Pancreas (tissue), 10 donors: ENCODE data around the gene EPHB2. TPM values are rescaled to one million over a fixed set of nuclear protein-coding genes. Genes with fewer than 3 reads are reported as not detected.

Source experiments
- ATAC-seq, 4 donors: fragments of 200-7000 bp; cut with Tn5 transposase; one replicate each; pipeline versions ENCODE4 v1.8.0 to v1.9.1; 2020; ENCODE audit warnings: mild to moderate bottlenecking in 4 of 4, moderate library complexity in 4 of 4
- DNase-seq, 6 donors: peaks; one replicate each; pipeline ENCODE4 v3.0.0-alpha.2; 2020
- FAIRE-seq: peaks from 2 replicates; lab custom pipeline; 2012; peaks lifted over from hg19 to GRCh38; lab: Jason Lieb, UNC
- H3K27ac ChIP-seq, 4 donors: fragments of 200-600 bp; sonication (generic); 1 replicate in 3 of 4; 2 replicates in 1 of 4; pipeline versions ENCODE4 v1.5.0 to v1.8.0; 2020
- H3K27me3 ChIP-seq, 4 donors: fragments of 200-600 bp; one replicate each; pipeline ENCODE4 v1.8.0; 2021
- H3K36me3 ChIP-seq, 3 donors: fragments of 200-600 bp; sonication (generic) in 1 of 3; one replicate each; pipeline versions ENCODE4 v1.5.0 to v1.8.0; 2020 to 2021
- H3K4me1 ChIP-seq, 3 donors: fragments of 200-600 bp; one replicate each; pipeline ENCODE4 v1.8.0; 2021
- H3K4me3 ChIP-seq, 4 donors: fragments of 200-600 bp; sonication (generic) in 2 of 4; one replicate each; pipeline versions ENCODE4 v1.5.0 to v1.8.0; 2020 to 2021
- H3K9me3 ChIP-seq, 4 donors: fragments of 200-600 bp; one replicate each; pipeline ENCODE4 v1.8.0; 2021
- WGBS, 2 donors: extraction: QIAGEN DNeasy Blood & Tissue Kit; methylation state at CpG; one replicate each; pipeline ENCODE4 v1.1.7; 2013; 5-methylcytosine and 5-hydroxymethylcytosine counted together
- intact Hi-C, 3 donors: fragments of 100-400 bp; cut with DNase I; formaldehyde crosslinking; loops; one replicate each; pipeline versions ENCODE4 v1.11.1 to v1.14.2; 2022
- polyA plus RNA-seq, 2 donors: library from polyadenylated mRNA; stranded (reverse); fragments of 200-250 nt; gene quantifications; one replicate each; pipeline ENCODE4 v1.2.3, GENCODE V29; 2013
- total RNA-seq, 6 donors: library from RNA; stranded (reverse); fragmentation: NEBNext Ultra II Directional in 4 of 6; extraction: Animal tissue kit (Norgen Biotek cat#: 25700) in 4 of 6; gene quantifications; one replicate each; pipeline versions ENCODE4 v1.2.1 to v1.2.4, GENCODE V29; 2021 to 2023
- TF ChIP-seq, protein P1 (sequence below), 4 donors: fragments of 200-600 bp; sonication (generic) in 3 of 4; IDR thresholded peaks; one replicate each; pipeline versions ENCODE4 v1.5.0 to v1.8.0; 2021; ENCODE audit warnings: antibody characterized with exemption in 4 of 4
- donor health status: healthy with polysubstance abuse.
- donor health status: DM: no; HTN: no; CAD: no; lungs with moderate emphysema.
- donor health status: DM: no; HTN: no; CAD: no.
- donor health status: control.
- donor health status: control.
- donor health status: Bipolar disorder and iron deficiency.
- donor health status: DM: yes; HTN: yes; CAD: no.
- donor health status: DM: no; HTN: no; CAD: no.
- donor health status: DM: no; HTN: no; CAD: no.
- donor health status: DM: yes; HTN: yes; CAD: no.

EPHB2 gene
- total RNA-seq (1 to 10 TPM; 3.1 to 10.0 (median 5.9) TPM), polyA plus RNA-seq (1 to 10 TPM; 1.3 to 2.0 TPM)

DNA sequence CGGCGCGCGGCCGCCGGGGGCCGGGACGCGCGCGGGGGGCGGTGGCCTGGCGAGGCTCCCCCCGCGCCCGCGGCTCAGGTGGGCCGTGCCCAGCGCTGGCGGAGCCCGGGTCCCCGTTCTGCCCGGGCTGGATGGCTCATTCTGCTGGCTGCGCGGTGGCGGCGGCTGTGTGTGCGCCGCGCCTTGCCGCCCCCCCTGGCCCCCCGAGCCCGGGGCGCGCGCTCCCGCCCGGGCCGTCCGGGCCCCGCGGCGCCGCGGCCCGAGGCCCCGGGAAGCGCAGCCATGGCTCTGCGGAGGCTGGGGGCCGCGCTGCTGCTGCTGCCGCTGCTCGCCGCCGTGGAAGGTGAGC is at the start of gene EPHB2:
TSS of gene EPHB2 (plus strand) at position 139 of the 349 bp plus-strand sequence. CDS start at position 283, 144 bp downstream.
- no peaks in the 10 kb centered on the region for H3K36me3 ChIP-seq
- H3K27me3 ChIP-seq = no peaks in the 10 kb centered on the region
- H3K9me3 ChIP-seq = no peaks in the 10 kb centered on the region
- peak within 1 kb of the TSS; percentile 31 to 67 (median 46) for H3K4me3 ChIP-seq
- TF ChIP-seq, protein P1, sequence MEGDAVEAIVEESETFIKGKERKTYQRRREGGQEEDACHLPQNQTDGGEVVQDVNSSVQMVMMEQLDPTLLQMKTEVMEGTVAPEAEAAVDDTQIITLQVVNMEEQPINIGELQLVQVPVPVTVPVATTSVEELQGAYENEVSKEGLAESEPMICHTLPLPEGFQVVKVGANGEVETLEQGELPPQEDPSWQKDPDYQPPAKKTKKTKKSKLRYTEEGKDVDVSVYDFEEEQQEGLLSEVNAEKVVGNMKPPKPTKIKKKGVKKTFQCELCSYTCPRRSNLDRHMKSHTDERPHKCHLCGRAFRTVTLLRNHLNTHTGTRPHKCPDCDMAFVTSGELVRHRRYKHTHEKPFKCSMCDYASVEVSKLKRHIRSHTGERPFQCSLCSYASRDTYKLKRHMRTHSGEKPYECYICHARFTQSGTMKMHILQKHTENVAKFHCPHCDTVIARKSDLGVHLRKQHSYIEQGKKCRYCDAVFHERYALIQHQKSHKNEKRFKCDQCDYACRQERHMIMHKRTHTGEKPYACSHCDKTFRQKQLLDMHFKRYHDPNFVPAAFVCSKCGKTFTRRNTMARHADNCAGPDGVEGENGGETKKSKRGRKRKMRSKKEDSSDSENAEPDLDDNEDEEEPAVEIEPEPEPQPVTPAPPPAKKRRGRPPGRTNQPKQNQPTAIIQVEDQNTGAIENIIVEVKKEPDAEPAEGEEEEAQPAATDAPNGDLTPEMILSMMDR (IDR thresholded peaks at IDR 0.05) = no peak
- H3K4me1 ChIP-seq = peaks cover 0 to 5% (median 3%) of the 10 kb centered on the region in 3 donors
- DNase-seq (peak; percentile 33 to 85 (median 58)), ATAC-seq (peak; percentile 71 to 79 (median 76)), FAIRE-seq (no peak)
- intact Hi-C loops = no loop called here
- no peak within 1 kb of the TSS for H3K27ac ChIP-seq
- 0 to 1% methylated on average over 28 to 55 of the region's 55 CpGs for WGBS, 2 donors

DNA sequence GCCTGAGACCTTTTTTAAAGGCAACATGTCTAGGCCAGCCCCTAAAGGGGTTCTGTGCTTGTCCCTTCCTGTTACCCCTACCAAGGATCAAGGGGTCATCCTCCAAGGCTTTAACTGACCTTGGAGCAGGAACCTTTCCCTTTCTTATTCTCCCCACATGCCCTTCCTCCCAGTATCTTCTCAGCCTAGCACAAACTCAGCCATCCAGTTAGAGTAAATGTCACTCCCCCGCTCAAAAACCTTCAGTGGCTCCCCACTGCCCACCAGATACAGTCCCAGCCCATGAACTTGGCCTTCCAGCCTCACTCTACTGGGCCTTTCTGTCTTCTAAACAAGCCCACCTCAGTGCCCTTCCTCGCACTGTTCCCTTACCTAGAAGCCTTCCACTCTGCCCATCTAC is 48.8 kb upstream of the EPHB2 start:
- no peak overlapping the region for H3K4me3 ChIP-seq
- no peaks in the 10 kb centered on the region for H3K36me3 ChIP-seq
- H3K27me3 ChIP-seq = no peaks in the 10 kb centered on the region
- no peaks in the 10 kb centered on the region for H3K4me1 ChIP-seq
- TF ChIP-seq, protein P1 (IDR thresholded peaks at IDR 0.05) = no peak
- DNase-seq = no peak
- no peak for ATAC-seq
- intact Hi-C loops = no loop called here
- no peak overlapping the region for H3K27ac ChIP-seq
- H3K9me3 ChIP-seq = no peaks in the 10 kb centered on the region
- 80 to 81% methylated on average over 2 of the region's 2 CpGs for WGBS, 2 donors
- no peak for FAIRE-seq

DNA sequence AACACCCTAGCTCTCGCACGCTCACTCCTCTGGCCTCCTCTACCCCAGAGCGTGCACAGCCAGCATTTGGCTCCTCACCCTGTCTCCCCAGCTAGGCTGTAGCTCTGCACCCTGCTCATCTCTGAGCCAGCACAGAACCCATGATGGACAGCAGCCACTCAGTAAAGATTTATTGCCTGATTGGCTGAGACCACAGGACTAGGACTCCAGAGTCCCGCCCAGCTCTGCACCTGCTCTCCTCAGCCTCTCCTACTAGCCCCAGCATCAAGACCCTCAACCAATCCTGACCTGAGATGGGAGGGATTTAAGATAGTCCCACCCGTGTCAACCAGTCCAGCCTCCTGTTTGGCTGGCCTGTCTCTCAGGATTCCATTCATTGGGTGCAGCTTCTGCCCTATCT is 48.3 kb upstream of the EPHB2 start:
- 81 to 85% methylated on average over 5 of the region's 5 CpGs for WGBS, 2 donors
- DNase-seq (no peak), ATAC-seq (peak in 2 of 4 donors; percentile 54 to 90), FAIRE-seq (no peak)
- intact Hi-C loops = no loop called here
- Histone ChIP-seq H3K4me1 (no peaks in the 10 kb centered on the region), H3K9me3 (no peaks in the 10 kb centered on the region), H3K4me3 (no peak overlapping the region), H3K27me3 (no peaks in the 10 kb centered on the region), H3K27ac (no peak overlapping the region), H3K36me3 (no peaks in the 10 kb centered on the region)
- TF ChIP-seq, protein P1 (IDR thresholded peaks at IDR 0.05) = no peak

DNA sequence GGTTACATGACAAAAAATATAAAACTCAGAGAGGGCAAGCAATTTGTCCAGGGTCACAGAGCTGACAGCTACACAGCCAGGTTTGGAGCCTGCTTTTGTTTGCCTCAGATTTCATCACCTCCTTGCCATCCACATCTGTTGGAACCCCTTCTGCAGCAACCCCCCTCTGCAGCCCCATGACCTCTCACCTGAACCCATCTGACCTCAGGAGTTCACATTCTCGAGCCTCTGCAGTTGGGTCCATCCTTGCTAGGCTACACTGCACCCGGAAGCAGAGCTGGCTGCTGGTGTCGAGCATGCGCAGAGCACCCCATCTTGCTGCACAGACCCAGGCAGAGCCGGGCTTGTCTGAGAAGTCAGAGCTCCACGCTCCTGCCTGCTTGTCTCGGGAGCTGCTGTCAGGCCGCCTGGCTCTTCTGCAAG is 47.6 kb upstream of the EPHB2 start:
- no peaks in the 10 kb centered on the region for H3K9me3 ChIP-seq
- no peaks in the 10 kb centered on the region for H3K36me3 ChIP-seq
- no peaks in the 10 kb centered on the region for H3K4me1 ChIP-seq
- ATAC-seq (no peak), FAIRE-seq (no peak), DNase-seq (no peak)
- no peak overlapping the region for H3K4me3 ChIP-seq
- TF ChIP-seq, protein P1 (IDR thresholded peaks at IDR 0.05) = no peak
- no peaks in the 10 kb centered on the region for H3K27me3 ChIP-seq
- no peak overlapping the region for H3K27ac ChIP-seq
- intact Hi-C loops = no loop called here
- 82 to 83% methylated on average over 8 of the region's 8 CpGs for WGBS, 2 donors

DNA sequence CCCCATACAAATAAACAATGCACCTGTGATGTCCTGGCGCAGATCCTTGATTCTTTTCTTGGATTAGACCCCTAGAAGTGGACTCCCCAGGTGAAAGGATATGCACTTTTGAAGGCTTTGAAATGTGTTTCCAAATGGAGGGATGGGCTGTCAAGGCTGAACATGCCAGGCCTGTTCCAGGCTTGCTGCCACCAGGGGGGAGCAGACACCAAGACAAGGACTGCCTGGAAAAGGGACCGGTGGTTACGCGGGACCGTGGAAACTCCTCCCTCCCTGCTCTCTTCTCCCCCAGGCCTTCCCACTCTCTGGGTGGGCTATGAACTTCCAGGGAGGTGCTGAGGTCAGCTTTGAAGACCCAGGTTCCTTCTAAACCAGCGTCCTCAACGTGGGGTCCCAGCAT is 44.9 kb upstream of the EPHB2 start:
- Histone ChIP-seq H3K27me3 (no peaks in the 10 kb centered on the region), H3K9me3 (no peaks in the 10 kb centered on the region), H3K4me3 (no peak overlapping the region), H3K27ac (no peak overlapping the region), H3K4me1 (no peaks in the 10 kb centered on the region), H3K36me3 (no peaks in the 10 kb centered on the region)
- ATAC-seq (no peak), DNase-seq (no peak), FAIRE-seq (no peak)
- WGBS, 2 donors = 70 to 72% methylated on average over 7 of the region's 7 CpGs
- intact Hi-C loops = no loop called here
- TF ChIP-seq, protein P1 (IDR thresholded peaks at IDR 0.05) = no peak
